H1 (cell line): ENCODE results near the gene DRD2. TPM values are rescaled to one million over a fixed set of nuclear protein-coding genes. Genes with fewer than 3 reads are reported as not detected.

Experiments used
- CBX8 ChIP-seq: fragments of 300-800, 300-1000 bp; sonication (generic); IDR thresholded peaks from 2 replicates; pipeline ENCODE4 v1.7.1; 2016; ENCODE audit warnings: low read depth, low read length, borderline replicate concordance
- CHD7 ChIP-seq: fragments of 300-600 bp; sonication (generic); IDR thresholded peaks from 2 replicates; pipeline ENCODE4 v1.7.1; 2012; ENCODE audit warnings: low read length, moderate library complexity, mild to moderate bottlenecking, inconsistent platforms; ENCODE audit not compliant: insufficient replicate concordance
- EGR1 ChIP-seq: IDR thresholded peaks from 2 replicates; pipeline ENCODE4 v1.6.1; 2011; ENCODE audit warnings: low read depth, low read length, borderline replicate concordance
- KDM5A ChIP-seq: fragments of 200-600 bp; IDR thresholded peaks from 2 replicates; pipeline ENCODE4 v1.7.1; 2012; ENCODE audit warnings: mild to moderate bottlenecking, low read length, inconsistent platforms, mixed read lengths
- PHF8 ChIP-seq: fragments of 200-600 bp; sonication (generic); conservative IDR thresholded peaks from 2 replicates; pipeline ENCODE4 v1.7.1; 2012; ENCODE audit warnings: low read depth, mild to moderate bottlenecking, inconsistent platforms, low read length, moderate library complexity
- POU5F1 ChIP-seq: IDR thresholded peaks from 2 replicates; pipeline ENCODE4 v1.6.1; 2011; ENCODE audit warnings: low read depth, mild to moderate bottlenecking, low read length, moderate library complexity
- RAD21 ChIP-seq, 2 experiments: IDR thresholded peaks in 1 of 2; conservative IDR thresholded peaks in 1 of 2; 2 replicates each; pipeline ENCODE4 v1.6.1; 2011; ENCODE audit warnings: low read depth in 2 of 2, low read length in 2 of 2, improper control_type of control experiment in 1 of 2, inconsistent platforms in 1 of 2, mild to moderate bottlenecking in 1 of 2, moderate library complexity in 1 of 2
- TCF12 ChIP-seq: IDR thresholded peaks from 2 replicates; pipeline ENCODE4 v1.6.1; 2011; ENCODE audit warnings: low read depth, mild to moderate bottlenecking, low read length
- polyA plus RNA-seq, 7 experiments: library from polyadenylated mRNA; depleted of rRNA in 3 of 7; stranded (reverse) in 5 of 7; unstranded in 2 of 7; fragments of >200 nt in 5 of 7; fragments of 200-250 nt in 2 of 7; gene quantifications; 1 replicate in 5 of 7; 2 replicates in 1 of 7; 4 replicates in 1 of 7; pipeline versions ENCODE4 v1.2.1 to v1.2.3, GENCODE V29; 2011 to 2013; ENCODE audit warnings: missing spikeins in 2 of 7, mixed read lengths in 2 of 7
- total RNA-seq: library from RNA; stranded (reverse); fragmentation: NEBNext Ultra II Directional; extraction: Animal tissue kit (Norgen Biotek cat#: 25700); gene quantifications from 2 replicates; pipeline ENCODE4 v1.2.1, GENCODE V29; 2021

DRD2 gene
- total and polyA plus RNA-seq, 2 of the 8 experiments (the other 6 are each of a cell fraction or from before 2014, with no cell fraction given), result 0.26 to 0.41 TPM

- TF ChIP-seq CHD7 (no peak), EGR1 (no peak), KDM5A (no peak), POU5F1 (no peak), RAD21 (IDR thresholded peaks at IDR 0.05 in 1 of 2, conservative IDR thresholded peaks at IDR 0.05 in 1 of 2; ENCODE audit: low read depth in 2 of 2, low read length in 2 of 2) (no peak), TCF12 (no peak), CBX8 (no peak), PHF8 (no peak)
- TF ChIP-seq, all 59 proteins: peak for 0
These were observed 13.6 kb downstream of the DRD2 start (continued) for GRCh38 chr11:113461639-113462038.
